GM23248 (cell line): ENCODE results near the gene ANO4.

Experiments
- EZH2 ChIP-seq: fragments of 200-600 bp; sonication (generic); IDR thresholded peaks from 2 replicates; pipeline ENCODE4 v1.6.1; 2018; ENCODE audit warnings: antibody characterized with exemption, mild to moderate bottlenecking; ENCODE audit not compliant: insufficient read depth, poor library complexity, severe bottlenecking
- EZH2phosphoT487 ChIP-seq: fragments of 200-600 bp; sonication (generic); IDR thresholded peaks from 2 replicates; pipeline ENCODE4 v1.6.1; 2018; ENCODE audit warnings: antibody characterized with exemption, moderate library complexity, mild to moderate bottlenecking, low read depth; ENCODE audit not compliant: insufficient read depth

DNA sequence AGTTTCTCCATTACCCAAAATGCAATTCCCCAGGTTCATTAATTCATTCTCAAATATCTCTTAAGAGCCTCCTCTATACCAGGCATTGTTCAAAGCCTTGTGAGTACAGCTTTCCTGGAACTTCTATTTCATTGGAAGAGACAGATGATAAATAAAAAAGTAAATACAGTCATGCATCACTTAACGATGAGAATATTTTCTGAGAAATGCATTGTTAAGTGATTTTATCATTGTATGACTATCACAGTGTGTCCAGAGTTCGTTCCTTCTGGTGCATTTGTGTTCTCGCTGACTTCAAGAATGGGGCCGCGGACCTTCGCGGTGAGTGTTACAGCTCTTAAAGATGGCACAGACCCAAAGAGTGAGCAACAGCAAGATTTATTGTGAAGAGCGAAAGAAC, 66.0 kb downstream of the ANO4 start:
- no peak for TF ChIP-seq EZH2phosphoT487
- no peak for TF ChIP-seq EZH2
